ENCODE data around the gene NPTXR. TPM values are rescaled to one million over a fixed set of nuclear protein-coding genes. Genes with fewer than 3 reads are reported as not detected.

The NPTXR gene
- total RNA-seq, 1 experiment from 2014 or later: 10.4 TPM

DNA sequence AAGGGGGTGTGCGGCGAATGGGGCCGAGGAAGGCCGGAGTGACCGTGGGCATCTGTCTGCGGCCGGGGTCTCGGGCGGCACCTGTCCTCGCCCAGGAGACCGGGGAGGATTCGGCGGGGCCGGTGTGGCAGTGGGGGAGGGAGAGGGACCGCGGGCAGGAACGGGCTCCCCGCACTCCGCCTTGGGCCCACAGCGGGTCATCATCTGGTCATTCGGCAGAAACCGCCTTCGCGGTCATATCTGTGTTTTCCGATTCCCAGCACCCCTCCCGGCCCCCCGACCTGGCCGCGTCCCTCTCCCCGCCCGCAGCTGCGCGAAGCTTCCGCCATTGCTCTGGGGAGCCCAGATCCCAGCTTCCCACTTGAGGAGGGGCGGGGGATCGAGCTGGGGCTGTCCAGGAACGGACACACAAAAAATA lies 29.0 kb upstream of the NPTXR start (continued):
- TF ChIP-seq, protein P1, sequence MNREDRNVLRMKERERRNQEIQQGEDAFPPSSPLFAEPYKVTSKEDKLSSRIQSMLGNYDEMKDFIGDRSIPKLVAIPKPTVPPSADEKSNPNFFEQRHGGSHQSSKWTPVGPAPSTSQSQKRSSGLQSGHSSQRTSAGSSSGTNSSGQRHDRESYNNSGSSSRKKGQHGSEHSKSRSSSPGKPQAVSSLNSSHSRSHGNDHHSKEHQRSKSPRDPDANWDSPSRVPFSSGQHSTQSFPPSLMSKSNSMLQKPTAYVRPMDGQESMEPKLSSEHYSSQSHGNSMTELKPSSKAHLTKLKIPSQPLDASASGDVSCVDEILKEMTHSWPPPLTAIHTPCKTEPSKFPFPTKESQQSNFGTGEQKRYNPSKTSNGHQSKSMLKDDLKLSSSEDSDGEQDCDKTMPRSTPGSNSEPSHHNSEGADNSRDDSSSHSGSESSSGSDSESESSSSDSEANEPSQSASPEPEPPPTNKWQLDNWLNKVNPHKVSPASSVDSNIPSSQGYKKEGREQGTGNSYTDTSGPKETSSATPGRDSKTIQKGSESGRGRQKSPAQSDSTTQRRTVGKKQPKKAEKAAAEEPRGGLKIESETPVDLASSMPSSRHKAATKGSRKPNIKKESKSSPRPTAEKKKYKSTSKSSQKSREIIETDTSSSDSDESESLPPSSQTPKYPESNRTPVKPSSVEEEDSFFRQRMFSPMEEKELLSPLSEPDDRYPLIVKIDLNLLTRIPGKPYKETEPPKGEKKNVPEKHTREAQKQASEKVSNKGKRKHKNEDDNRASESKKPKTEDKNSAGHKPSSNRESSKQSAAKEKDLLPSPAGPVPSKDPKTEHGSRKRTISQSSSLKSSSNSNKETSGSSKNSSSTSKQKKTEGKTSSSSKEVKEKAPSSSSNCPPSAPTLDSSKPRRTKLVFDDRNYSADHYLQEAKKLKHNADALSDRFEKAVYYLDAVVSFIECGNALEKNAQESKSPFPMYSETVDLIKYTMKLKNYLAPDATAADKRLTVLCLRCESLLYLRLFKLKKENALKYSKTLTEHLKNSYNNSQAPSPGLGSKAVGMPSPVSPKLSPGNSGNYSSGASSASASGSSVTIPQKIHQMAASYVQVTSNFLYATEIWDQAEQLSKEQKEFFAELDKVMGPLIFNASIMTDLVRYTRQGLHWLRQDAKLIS (CRISPR knock-in tag; IDR thresholded peaks at IDR 0.05; ENCODE audit: borderline replicate concordance): no peak
- TF ChIP-seq CREM (CRISPR knock-in tag; IDR thresholded peaks at IDR 0.05) (no peak), NFATC4 (CRISPR knock-in tag; IDR thresholded peaks at IDR 0.05) (no peak), ATF1 (CRISPR knock-in tag; IDR thresholded peaks at IDR 0.05) (no peak), FOXP1 (CRISPR knock-in tag; IDR thresholded peaks at IDR 0.05; ENCODE audit: borderline replicate concordance) (no peak; the same call in 1 of the 2 replicates), ESRRA (CRISPR knock-in tag; IDR thresholded peaks at IDR 0.05; ENCODE audit: borderline replicate concordance) (no peak), TEAD4 (CRISPR knock-in tag; IDR thresholded peaks at IDR 0.05) (no peak), NR3C1 (CRISPR knock-in tag; conservative IDR thresholded peaks at IDR 0.05; ENCODE audit: low read depth) (no peak), ETV6 (CRISPR knock-in tag; IDR thresholded peaks at IDR 0.05) (0 out of 2 replicates have a peak, but pooled peaks have one; percentile 47)
- TF ChIP-seq, protein P2, sequence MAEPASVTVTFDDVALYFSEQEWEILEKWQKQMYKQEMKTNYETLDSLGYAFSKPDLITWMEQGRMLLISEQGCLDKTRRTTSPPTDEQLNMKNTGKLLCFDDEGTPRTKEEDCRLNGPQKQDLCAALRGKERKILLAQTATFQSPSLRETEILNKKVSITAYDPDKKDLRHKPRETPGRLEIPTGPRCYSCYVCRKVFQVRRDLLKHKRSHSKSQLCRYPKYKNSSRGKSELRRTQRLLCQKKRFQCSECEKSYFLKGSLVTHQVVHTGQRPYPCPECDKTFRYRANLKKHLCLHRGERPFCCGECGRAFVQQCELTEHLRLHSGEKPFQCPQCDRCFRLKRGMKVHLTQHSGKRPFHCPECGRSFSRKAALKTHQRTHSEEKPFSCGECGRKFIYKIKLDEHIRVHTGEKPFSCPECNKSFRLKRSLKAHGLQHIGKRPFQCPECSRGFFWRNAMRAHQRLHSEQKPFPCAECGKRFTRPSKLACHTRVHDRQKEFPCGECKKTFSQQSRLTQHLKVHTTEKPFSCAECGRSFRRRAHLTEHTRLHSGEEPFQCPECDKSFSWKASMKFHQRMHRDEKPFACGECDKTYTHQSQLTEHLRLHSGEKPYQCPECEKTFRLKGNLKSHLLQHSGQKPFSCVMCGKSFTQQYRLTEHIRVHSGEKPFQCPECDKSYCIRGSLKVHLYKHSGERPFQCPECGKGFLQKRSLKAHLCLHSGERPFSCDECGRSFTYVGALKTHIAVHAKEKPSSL (CRISPR knock-in tag; conservative IDR thresholded peaks at IDR 0.05): no peak
- TF ChIP-seq, protein P3, sequence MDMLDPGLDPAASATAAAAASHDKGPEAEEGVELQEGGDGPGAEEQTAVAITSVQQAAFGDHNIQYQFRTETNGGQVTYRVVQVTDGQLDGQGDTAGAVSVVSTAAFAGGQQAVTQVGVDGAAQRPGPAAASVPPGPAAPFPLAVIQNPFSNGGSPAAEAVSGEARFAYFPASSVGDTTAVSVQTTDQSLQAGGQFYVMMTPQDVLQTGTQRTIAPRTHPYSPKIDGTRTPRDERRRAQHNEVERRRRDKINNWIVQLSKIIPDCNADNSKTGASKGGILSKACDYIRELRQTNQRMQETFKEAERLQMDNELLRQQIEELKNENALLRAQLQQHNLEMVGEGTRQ (CRISPR knock-in tag; IDR thresholded peaks at IDR 0.05): no peak
- TF ChIP-seq, protein P4, sequence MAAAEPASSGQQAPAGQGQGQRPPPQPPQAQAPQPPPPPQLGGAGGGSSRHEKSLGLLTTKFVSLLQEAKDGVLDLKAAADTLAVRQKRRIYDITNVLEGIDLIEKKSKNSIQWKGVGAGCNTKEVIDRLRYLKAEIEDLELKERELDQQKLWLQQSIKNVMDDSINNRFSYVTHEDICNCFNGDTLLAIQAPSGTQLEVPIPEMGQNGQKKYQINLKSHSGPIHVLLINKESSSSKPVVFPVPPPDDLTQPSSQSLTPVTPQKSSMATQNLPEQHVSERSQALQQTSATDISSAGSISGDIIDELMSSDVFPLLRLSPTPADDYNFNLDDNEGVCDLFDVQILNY (CRISPR knock-in tag; IDR thresholded peaks at IDR 0.05): 0 out of 2 replicates have a peak, but pooled peaks have one; percentile 11
- TF ChIP-seq, protein P5, sequence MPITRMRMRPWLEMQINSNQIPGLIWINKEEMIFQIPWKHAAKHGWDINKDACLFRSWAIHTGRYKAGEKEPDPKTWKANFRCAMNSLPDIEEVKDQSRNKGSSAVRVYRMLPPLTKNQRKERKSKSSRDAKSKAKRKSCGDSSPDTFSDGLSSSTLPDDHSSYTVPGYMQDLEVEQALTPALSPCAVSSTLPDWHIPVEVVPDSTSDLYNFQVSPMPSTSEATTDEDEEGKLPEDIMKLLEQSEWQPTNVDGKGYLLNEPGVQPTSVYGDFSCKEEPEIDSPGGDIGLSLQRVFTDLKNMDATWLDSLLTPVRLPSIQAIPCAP (CRISPR knock-in tag; IDR thresholded peaks at IDR 0.05): no peak

DNA sequence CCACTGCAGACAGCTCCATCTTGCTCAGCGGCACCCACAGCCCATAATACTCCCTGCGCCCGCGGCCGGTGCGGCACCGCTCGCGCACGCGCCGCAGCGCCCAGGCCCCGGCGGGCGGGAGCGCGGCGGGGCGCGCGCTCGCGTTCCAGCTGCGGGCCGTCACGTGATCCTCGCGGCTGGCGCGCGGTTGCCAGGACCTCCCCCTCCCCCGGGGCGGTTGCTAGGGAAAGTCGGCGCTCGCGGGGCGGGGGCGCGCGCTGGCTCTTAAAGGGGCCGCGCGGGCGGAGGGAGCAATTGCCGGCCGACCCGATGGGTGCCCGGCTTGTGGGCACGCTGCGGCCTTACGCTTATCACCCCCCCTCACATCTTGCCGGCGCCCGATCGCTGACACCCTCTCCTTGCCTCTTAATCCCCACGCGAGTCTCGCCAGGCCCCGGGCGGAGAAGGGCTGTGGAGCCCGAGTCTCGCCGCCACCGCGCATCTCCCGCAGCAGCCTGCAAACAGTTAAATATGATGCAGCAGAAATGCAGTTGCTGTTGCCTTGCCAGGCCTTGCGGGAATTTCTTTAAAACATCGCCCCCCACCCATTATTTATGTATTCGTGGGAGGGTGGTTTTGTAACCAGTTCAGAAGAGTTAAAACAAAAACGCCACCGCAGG lies 28.5 kb upstream of the NPTXR start, which contains the start of gene CBX6:
TSS of gene CBX6 (minus strand) at position 45 of the 659 bp plus-strand sequence. CDS start at position 19, 26 bp downstream.
- Mint-ChIP-seq H3K27me3 (ENCODE audit: low read depth) (peaks cover 7% of the 10 kb centered on the region), H3K36me3 (peaks cover 13% of the 10 kb centered on the region; the same call in 1 of the 2 replicates), H3K4me3 (peak within 1 kb of the TSS; percentile 93), H3K9me3 (no peaks in the 10 kb centered on the region), H3K4me1 (peaks cover 46% of the 10 kb centered on the region), H3K27ac (peak within 1 kb of the TSS; percentile 96)
- ATAC-seq (peak; percentile 49), DNase-seq (ENCODE audit: low spot score) (peak; percentile 96)
- POLR2A ChIA-PET: interaction anchor here (0.5 to 1.0 kb wide), 2 partner anchors 69 to 280 kb away, joined by 3 read pairs; partner anchors contain the start of gene CBX7
- CTCF ChIA-PET: interaction anchor here (1.0 to 5.4 kb wide), 6 partner anchors 55 to 277 kb away, joined by 3 to 67 read pairs (median 10); no protein-coding TSS in a partner anchor
- TF ChIP-seq IRF2 (CRISPR knock-in tag; IDR thresholded peaks at IDR 0.05; ENCODE audit: borderline replicate concordance, low read depth): 0 out of 2 replicates have a peak, but pooled peaks have one; percentile 17
- TF ChIP-seq TEAD1 (CRISPR knock-in tag; IDR thresholded peaks at IDR 0.05): peak; percentile 18; the same call in 1 of the 2 replicates
- TF ChIP-seq, protein P6, sequence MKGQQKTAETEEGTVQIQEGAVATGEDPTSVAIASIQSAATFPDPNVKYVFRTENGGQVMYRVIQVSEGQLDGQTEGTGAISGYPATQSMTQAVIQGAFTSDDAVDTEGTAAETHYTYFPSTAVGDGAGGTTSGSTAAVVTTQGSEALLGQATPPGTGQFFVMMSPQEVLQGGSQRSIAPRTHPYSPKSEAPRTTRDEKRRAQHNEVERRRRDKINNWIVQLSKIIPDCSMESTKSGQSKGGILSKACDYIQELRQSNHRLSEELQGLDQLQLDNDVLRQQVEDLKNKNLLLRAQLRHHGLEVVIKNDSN (CRISPR knock-in tag; IDR thresholded peaks at IDR 0.05): peak; percentile 89
- TF ChIP-seq ESRRA (CRISPR knock-in tag; IDR thresholded peaks at IDR 0.05; ENCODE audit: borderline replicate concordance): no peak
- peak; percentile 95 for TF ChIP-seq NFE2L1 (CRISPR knock-in tag; IDR thresholded peaks at IDR 0.05)
- TF ChIP-seq, protein P7, sequence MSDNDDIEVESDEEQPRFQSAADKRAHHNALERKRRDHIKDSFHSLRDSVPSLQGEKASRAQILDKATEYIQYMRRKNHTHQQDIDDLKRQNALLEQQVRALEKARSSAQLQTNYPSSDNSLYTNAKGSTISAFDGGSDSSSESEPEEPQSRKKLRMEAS (CRISPR knock-in tag; IDR thresholded peaks at IDR 0.05): peak; percentile 39
- TF ChIP-seq, protein P3 (CRISPR knock-in tag; IDR thresholded peaks at IDR 0.05): peak; percentile 96
- TF ChIP-seq ZNF232 (CRISPR knock-in tag; IDR thresholded peaks at IDR 0.05): peak; percentile 19; the same call in 1 of the 2 replicates
- no peak for TF ChIP-seq ZNF317 (CRISPR knock-in tag; IDR thresholded peaks at IDR 0.05; ENCODE audit: borderline replicate concordance, low read depth)
- TF ChIP-seq, protein P4 (CRISPR knock-in tag; IDR thresholded peaks at IDR 0.05): 0 out of 2 replicates have a peak, but pooled peaks have one; percentile 33
- peak; percentile 65; the same call in 1 of the 2 replicates for TF ChIP-seq MYBL2 (CRISPR knock-in tag; IDR thresholded peaks at IDR 0.05)
- TF ChIP-seq SP1 (CRISPR knock-in tag; conservative IDR thresholded peaks at IDR 0.05): peak; percentile 20

Data from WTC11 (cell line).